Pulmonary artery endothelial cell (primary cell): ENCODE measurements around the gene GLMP. TPM values are rescaled to one million over a fixed set of nuclear protein-coding genes. Genes with fewer than 3 reads are reported as not detected.

Experiments
- DNase-seq: peaks from one replicate; pipeline ENCODE4 v3.0.0-alpha.2; 2011; ENCODE audit warnings: low read depth, low spot score
- total RNA-seq: library from RNA; depleted of rRNA; stranded (reverse); fragments of >200 nt; gene quantifications from 2 replicates; pipeline ENCODE4 v1.2.3, GENCODE V29; 2014

GLMP gene
- total RNA-seq, 1 donor from 2014 or later, result 55.6 TPM

GRCh38 chr1:156286061-156286460, 9.4 kb downstream of the GLMP start:
- no peak for DNase-seq

GRCh38 chr1:156285437-156285836, 10.0 kb downstream of the GLMP start:
- DNase-seq, result no peak

- no peak for DNase-seq
These were observed 10.7 kb downstream of the GLMP start for GRCh38 chr1:156284757-156285156.

- DNase-seq, result no peak
These were observed 11.4 kb downstream of the GLMP start, which contains the start of gene TMEM79 for GRCh38 chr1:156284112-156284511. TSS of gene TMEM79 (plus strand) at chr1:156284325. CDS start at chr1:156285227, 902 bp downstream.

GRCh38 chr1:156283521-156283920, 12.0 kb downstream of the GLMP start:
- no peak for DNase-seq

- DNase-seq, result peak; percentile 97
These were observed 12.8 kb downstream of the GLMP start, which contains the start of gene SMG5 for GRCh38 chr1:156282479-156283222. TSS of gene SMG5 (minus strand) at chr1:156282825. CDS start at chr1:156282680, 145 bp downstream.

GRCh38 chr1:156281693-156282478, 13.6 kb downstream of the GLMP start:
- DNase-seq, result no peak

- no peak for DNase-seq
These were observed 14.2 kb downstream of the GLMP start for GRCh38 chr1:156281281-156281680.

GRCh38 chr1:156279837-156280236, 15.6 kb downstream of the GLMP start:
- no peak for DNase-seq

GRCh38 chr1:156276966-156277381, 18.5 kb downstream of the GLMP start:
- no peak for DNase-seq

GRCh38 chr1:156276532-156276931, 18.9 kb downstream of the GLMP start:
- no peak for DNase-seq

- no peak for DNase-seq
These were observed 25.2 kb downstream of the GLMP start for GRCh38 chr1:156270314-156270713.

GRCh38 chr1:156268336-156268735, 27.1 kb downstream of the GLMP start:
- no peak for DNase-seq

- DNase-seq, result no peak
These were observed 29.4 kb downstream of the GLMP start for GRCh38 chr1:156266051-156266450.

- DNase-seq, result no peak
These were observed 32.2 kb downstream of the GLMP start for GRCh38 chr1:156263288-156263655.

- no peak for DNase-seq
These were observed 32.8 kb downstream of the GLMP start for GRCh38 chr1:156262461-156263287.

- DNase-seq, result no peak
These were observed 34.6 kb downstream of the GLMP start for GRCh38 chr1:156260896-156261295.

- DNase-seq, result no peak
These were observed 35.7 kb downstream of the GLMP start for GRCh38 chr1:156259805-156260204.

GRCh38 chr1:156258859-156259258, 36.6 kb downstream of the GLMP start:
- no peak for DNase-seq

- DNase-seq, result no peak
These were observed 37.8 kb downstream of the GLMP start for GRCh38 chr1:156257711-156258110.

GRCh38 chr1:156253634-156254033, 41.8 kb downstream of the GLMP start:
- DNase-seq, result no peak

- DNase-seq, result no peak
These were observed 44.0 kb downstream of the GLMP start for GRCh38 chr1:156251527-156251926.
